ENCODE data around the gene CTNNA3. TPM values are rescaled to one million over a fixed set of nuclear protein-coding genes. Genes with fewer than 3 reads are reported as not detected.

The CTNNA3 gene
- total RNA-seq, 1 experiment from 2014 or later, result 0.20 TPM

DNA sequence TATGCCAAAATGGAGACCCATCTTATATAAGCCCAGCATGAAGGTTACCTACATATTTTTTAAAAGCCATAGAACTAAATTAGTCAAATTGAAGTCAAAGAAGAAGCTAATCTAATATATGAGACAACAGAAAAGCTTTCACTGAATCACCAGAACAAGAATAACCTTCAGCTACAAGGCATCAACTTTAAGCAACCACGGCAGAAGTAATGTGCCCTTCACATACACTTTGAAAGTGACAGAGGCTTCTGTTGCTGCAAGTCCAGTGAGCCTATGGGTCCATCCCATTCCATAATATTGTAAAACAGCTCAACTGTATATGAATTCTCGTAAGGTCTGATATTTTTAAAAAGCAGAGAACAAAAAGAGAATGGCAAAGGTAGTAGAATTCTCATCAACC, 36.5 kb downstream of the CTNNA3 start:
- Histone ChIP-seq H3K4me1 (no peaks in the 10 kb centered on the region), H3K36me3 (ENCODE audit: control insufficient read depth, insufficient read depth, low read length) (no peaks in the 10 kb centered on the region), H3K4me3 (ENCODE audit: low read depth, low read length) (no peak overlapping the region), H3K27me3 (replicated peaks; ENCODE audit: control insufficient read depth, insufficient read depth, low read length) (no peaks in the 10 kb centered on the region), H3K9me3 (no peaks in the 10 kb centered on the region)
- H3K9me3 Mint-ChIP-seq (ENCODE audit: unreplicated experiment), result no peaks in the 10 kb centered on the region
- H3K36me3 Mint-ChIP-seq (ENCODE audit: insufficient read depth, unreplicated experiment), result no peaks in the 10 kb centered on the region
- ChIA-PET POLR2A (no interaction called here), CTCF (interaction anchor here (0.6 kb wide), 1 partner anchor 9 kb away, joined by 3 read pairs; no protein-coding TSS in a partner anchor)
- H3K4me1 Mint-ChIP-seq (ENCODE audit: low read depth, unreplicated experiment), result no peaks in the 10 kb centered on the region
- no peak overlapping the region for H3K4me3 Mint-ChIP-seq (ENCODE audit: unreplicated experiment)
- no TSS peak for BruUV-seq (replicated peaks)
- TF ChIP-seq, protein P1, sequence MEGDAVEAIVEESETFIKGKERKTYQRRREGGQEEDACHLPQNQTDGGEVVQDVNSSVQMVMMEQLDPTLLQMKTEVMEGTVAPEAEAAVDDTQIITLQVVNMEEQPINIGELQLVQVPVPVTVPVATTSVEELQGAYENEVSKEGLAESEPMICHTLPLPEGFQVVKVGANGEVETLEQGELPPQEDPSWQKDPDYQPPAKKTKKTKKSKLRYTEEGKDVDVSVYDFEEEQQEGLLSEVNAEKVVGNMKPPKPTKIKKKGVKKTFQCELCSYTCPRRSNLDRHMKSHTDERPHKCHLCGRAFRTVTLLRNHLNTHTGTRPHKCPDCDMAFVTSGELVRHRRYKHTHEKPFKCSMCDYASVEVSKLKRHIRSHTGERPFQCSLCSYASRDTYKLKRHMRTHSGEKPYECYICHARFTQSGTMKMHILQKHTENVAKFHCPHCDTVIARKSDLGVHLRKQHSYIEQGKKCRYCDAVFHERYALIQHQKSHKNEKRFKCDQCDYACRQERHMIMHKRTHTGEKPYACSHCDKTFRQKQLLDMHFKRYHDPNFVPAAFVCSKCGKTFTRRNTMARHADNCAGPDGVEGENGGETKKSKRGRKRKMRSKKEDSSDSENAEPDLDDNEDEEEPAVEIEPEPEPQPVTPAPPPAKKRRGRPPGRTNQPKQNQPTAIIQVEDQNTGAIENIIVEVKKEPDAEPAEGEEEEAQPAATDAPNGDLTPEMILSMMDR (IDR thresholded peaks at IDR 0.05; ENCODE audit: insufficient read depth in 1 of 2, low read depth in 1 of 2, low read length in 1 of 2, severe bottlenecking in 1 of 2, unreplicated experiment in 1 of 2), result no peak
- H3K27me3 Mint-ChIP-seq (ENCODE audit: insufficient read depth, unreplicated experiment), result peaks cover 25% of the 10 kb centered on the region
- DNase-seq, result no peak
- no peak overlapping the region for H3K27ac Mint-ChIP-seq (ENCODE audit: unreplicated experiment)
- intact Hi-C loops (cut with micrococcal nuclease; ENCODE audit: unreplicated experiment), result no loop called here

DNA sequence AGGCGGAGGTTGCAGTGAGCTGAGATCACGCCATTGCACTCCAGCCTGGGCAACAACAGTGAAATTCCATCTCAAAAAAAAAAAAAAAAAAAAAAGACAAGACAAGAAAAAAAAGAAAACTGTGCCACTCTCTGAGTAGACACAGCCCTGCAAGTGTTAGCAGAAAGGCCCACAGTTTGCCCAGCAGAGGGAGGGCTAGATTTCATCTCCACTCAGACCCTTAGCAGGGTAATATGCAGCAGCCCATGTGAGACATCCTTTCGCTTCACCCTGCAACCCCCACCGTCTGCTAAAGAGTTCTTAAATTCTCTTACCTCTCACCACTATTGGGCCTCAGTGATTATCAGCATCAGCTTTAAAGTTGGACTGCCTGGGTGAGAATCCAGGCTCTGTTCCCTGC, 38.2 kb downstream of the CTNNA3 start:
- DNase-seq, result no peak
- Histone ChIP-seq H3K27me3 (replicated peaks; ENCODE audit: control insufficient read depth, insufficient read depth, low read length) (no peaks in the 10 kb centered on the region), H3K4me3 (ENCODE audit: low read depth, low read length) (no peak overlapping the region), H3K4me1 (no peaks in the 10 kb centered on the region), H3K9me3 (no peaks in the 10 kb centered on the region), H3K36me3 (ENCODE audit: control insufficient read depth, insufficient read depth, low read length) (no peaks in the 10 kb centered on the region)
- BruUV-seq (replicated peaks), result no TSS peak
- no peaks in the 10 kb centered on the region for H3K36me3 Mint-ChIP-seq (ENCODE audit: insufficient read depth, unreplicated experiment)
- no peak overlapping the region for H3K4me3 Mint-ChIP-seq (ENCODE audit: unreplicated experiment)
- no peaks in the 10 kb centered on the region for H3K9me3 Mint-ChIP-seq (ENCODE audit: unreplicated experiment)
- peaks cover 17% of the 10 kb centered on the region for H3K27me3 Mint-ChIP-seq (ENCODE audit: insufficient read depth, unreplicated experiment)
- intact Hi-C loops (cut with micrococcal nuclease; ENCODE audit: unreplicated experiment), result no loop called here
- ChIA-PET CTCF (no interaction called here), POLR2A (interaction anchor here (0.7 kb wide), 1 partner anchor 75 kb away, joined by 3 read pairs; no protein-coding TSS in a partner anchor)
- no peak overlapping the region for H3K27ac Mint-ChIP-seq (ENCODE audit: unreplicated experiment)
- no peaks in the 10 kb centered on the region for H3K4me1 Mint-ChIP-seq (ENCODE audit: low read depth, unreplicated experiment)
- TF ChIP-seq, protein P1 (IDR thresholded peaks at IDR 0.05; ENCODE audit: insufficient read depth in 1 of 2, low read depth in 1 of 2, low read length in 1 of 2, severe bottlenecking in 1 of 2, unreplicated experiment in 1 of 2), result peak in 1 of 2 experiments; percentile 15

DNA sequence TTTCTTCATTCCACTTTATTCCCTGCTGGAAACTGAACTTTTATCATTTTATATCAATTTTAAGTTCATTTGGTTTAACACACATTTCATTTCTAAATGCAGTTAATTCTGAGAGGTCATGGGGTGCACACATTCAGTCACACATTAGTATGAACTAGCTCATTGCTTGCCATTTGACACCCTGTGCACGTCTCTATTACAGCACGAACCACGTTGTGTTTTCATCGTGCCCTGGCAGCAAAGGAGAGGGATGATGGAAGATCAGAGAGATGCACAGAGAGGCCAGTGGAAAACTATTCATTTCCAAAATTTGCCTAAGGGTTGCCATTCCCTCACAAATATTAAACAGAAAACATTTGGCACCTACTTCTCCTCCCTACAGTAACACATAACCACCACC, 45.4 kb downstream of the CTNNA3 start:
- ChIA-PET CTCF (interaction anchor here (0.7 kb wide), 1 partner anchor 9 kb away, joined by 3 read pairs; no protein-coding TSS in a partner anchor), POLR2A (no interaction called here)
- Mint-ChIP-seq H3K27me3 (ENCODE audit: insufficient read depth, unreplicated experiment) (peaks cover 4% of the 10 kb centered on the region), H3K9me3 (ENCODE audit: unreplicated experiment) (no peaks in the 10 kb centered on the region), H3K36me3 (ENCODE audit: insufficient read depth, unreplicated experiment) (no peaks in the 10 kb centered on the region), H3K4me3 (ENCODE audit: unreplicated experiment) (no peak overlapping the region), H3K27ac (ENCODE audit: unreplicated experiment) (no peak overlapping the region), H3K4me1 (ENCODE audit: low read depth, unreplicated experiment) (no peaks in the 10 kb centered on the region)
- intact Hi-C loops (cut with micrococcal nuclease; ENCODE audit: unreplicated experiment), result no loop called here
- Histone ChIP-seq H3K9me3 (no peaks in the 10 kb centered on the region), H3K36me3 (ENCODE audit: control insufficient read depth, insufficient read depth, low read length) (no peaks in the 10 kb centered on the region), H3K27me3 (replicated peaks; ENCODE audit: control insufficient read depth, insufficient read depth, low read length) (no peaks in the 10 kb centered on the region), H3K4me3 (ENCODE audit: low read depth, low read length) (no peak overlapping the region), H3K4me1 (no peaks in the 10 kb centered on the region)
- DNase-seq, result no peak
- TF ChIP-seq, protein P1 (IDR thresholded peaks at IDR 0.05; ENCODE audit: insufficient read depth in 1 of 2, low read depth in 1 of 2, low read length in 1 of 2, severe bottlenecking in 1 of 2, unreplicated experiment in 1 of 2), result no peak
- BruUV-seq (replicated peaks), result no TSS peak

Measured in Caco-2 (cell line).